HG03342 (cell line): ENCODE measurements around the gene HSPD1.

Experiments
- ATAC-seq: cut with Tn5 transposase; IDR thresholded peaks from one replicate; pipeline ENCODE4 v1.9.1; 2021; ENCODE audit warnings: mild to moderate bottlenecking, moderate library complexity; ENCODE audit not compliant: unreplicated experiment

Gene HSPD1

DNA sequence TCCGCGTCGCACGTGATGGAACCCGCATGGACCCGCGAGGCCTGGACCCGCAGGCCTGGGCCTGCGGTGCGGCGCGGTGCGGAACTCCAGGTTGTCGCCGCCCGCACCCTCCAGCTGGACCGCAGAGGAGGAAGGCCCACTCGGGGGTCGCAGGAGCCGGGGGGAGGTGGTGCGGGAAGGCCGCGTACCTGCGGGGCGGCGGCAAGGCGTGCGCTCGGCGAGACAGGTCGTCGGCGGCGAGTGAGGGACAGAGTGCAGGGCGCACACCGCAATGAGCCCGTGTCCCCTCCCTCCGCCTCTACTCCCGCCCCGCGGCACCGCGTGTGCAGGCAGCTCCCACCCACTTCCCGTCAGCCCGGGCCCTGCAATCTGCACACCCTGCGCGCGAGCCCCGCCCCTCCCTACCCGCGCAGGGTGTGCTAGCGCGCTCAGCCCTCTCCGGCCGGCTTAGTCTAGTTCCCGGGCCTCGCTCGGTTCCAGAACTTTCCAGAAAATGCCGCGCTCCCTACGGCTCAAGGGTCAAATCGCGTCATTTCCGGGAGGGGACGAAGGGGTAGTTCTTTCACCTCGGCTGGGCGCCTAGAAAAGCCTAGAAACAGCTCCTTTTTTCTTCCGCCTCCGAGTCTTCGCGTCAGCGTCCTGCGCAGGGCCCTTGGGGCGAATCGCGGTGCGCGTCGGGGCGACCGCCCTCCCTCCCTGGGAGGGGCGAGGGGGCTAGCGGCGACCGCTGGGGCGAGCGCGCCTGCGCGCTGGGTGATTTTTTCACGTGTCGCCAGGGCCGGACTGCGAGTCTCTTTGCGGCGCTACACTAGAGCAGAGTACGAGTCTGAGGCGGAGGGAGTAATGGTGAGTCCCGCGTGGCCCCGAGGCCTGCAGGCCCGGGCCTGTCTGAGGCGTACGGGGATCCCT is at the start of gene HSPD1, which contains the start of gene HSPE1:
HSPD1 (minus strand) TSS at position 247 of the 909 bp plus-strand sequence. CDS start 992 bp downstream, outside the sequence.
HSPE1 (plus strand) TSS at position 786 of the 909 bp plus-strand sequence; CDS start at position 844, 58 bp downstream.
- ATAC-seq = peak; percentile 80

DNA sequence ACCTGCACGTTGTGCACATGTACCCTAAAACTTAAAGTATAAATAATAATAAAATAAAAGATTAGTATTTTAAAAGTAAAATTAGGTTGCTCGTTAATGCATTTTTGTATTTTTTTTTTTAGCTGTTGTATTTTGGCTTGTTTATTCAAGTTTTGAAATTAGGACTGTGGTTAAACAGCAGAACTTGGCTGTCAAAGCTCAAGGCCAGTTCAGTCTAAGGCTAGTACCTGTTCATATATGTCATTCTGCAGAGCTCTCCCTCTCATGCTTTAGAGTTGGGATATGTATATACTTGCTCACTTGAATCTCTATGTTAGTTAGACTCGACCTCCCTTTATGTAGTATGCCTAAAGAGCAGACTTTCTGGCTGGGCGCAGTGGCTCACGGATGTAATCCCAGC is 48.9 kb upstream of the HSPD1 start:
- ATAC-seq = no peak

DNA sequence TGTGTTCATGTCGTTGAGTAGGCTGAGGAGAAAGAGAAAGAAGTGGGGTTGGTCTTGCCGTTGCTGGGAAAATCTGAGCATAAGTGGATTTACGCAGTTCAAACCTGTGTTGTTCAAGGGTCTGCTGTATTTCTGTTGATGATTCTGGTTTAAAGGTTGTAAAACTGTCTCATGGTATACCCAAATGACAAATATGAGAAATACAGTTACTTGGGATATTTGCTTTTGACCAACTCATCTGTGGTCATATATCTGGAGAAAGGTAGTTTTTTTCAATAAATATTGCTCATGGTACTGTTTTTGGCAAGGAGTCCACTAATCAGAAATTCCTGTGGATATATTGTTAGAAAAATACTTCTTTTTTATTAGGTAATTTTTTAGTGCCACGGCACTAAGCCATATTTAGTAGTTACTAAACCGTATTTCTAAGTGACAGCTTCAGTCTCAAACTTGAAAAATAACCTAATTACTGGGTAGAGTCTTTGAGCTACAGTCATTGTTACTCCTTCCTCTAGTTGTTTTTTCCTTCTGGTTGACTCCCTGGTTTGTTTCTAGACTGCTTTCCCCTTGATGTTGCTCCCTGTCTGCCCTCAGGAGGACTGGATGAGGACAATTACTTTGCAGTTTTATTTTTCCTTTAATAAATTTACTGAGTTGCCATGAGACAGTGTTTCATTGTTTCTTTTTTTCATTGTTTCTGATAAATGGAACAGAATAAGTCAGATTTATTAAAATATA is 47.7 kb upstream of the HSPD1 start:
- no peak for ATAC-seq

DNA sequence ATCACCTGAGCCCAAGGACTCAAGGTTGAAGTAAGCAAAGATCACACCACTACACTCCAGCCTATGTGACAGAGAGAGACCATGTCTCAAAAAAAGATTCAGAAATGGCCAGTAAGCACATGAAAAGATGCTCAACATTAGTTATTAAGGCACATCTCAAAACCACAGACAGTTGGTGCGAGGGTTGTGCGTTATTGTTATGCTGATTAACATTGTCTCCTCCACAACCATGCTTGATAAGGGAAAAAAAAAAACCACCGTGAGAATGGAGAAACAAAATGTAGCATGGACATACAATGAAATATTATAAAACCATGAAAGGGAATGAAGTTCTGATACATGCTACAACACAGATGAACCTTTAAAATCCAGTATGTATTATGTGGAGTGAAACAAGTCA is 43.6 kb upstream of the HSPD1 start:
- ATAC-seq = no peak

DNA sequence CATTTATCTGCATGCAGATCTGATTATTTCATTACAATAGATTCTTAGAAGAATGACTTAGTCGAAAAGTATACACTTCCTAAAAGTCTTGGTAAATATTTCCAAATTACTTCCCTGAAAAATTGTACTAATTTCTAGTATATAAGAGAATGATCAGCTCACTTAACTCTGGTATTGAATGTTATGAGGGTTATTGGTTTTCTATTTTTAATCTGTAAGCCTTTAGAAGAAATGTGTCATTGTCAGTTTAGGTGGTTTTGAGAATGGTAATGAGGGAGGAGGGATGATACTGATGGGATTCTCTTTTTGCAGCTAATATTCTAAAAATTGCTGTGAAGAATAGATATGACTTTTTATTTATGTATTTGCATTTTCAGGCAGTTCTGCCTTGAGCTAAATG is 40.1 kb upstream of the HSPD1 start:
- no peak for ATAC-seq

DNA sequence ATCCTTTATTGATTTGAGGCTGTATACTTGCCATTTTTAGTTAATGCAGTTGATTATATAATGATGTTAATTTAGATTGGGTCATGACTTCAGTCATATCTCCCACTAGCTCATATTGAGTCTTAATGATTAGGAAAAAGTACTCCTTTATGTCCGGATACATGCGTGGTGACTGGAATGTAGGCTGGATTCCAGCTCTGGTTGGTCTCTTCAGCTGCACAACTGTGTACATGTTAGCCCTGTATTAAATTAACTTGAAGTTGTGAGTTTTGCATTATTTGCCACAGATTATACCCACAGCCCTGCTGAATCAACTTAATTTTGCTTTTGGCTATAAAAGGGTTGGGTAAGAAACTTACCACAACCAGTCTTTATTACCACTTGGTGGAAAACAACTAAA is 38.8 kb upstream of the HSPD1 start:
- ATAC-seq = no peak

DNA sequence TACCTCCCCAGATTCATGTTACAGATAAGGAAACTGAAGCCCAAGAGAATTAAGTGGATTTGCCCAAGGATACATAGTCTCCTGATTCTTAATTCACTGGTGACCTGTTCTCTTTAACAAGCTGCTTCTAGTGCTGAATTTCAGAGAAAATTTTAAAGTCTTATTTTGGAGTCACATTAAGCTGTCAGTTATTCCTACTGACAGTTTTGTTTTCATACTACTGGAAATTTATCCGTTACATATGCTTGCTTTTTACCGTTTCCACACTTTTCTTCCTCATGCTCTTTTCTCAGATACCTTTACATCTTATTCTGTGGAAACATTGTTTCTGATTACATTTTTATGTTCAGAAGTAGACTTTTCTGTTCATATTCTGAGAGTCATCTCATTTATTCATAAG is 17.5 kb upstream of the HSPD1 start:
- ATAC-seq = no peak

DNA sequence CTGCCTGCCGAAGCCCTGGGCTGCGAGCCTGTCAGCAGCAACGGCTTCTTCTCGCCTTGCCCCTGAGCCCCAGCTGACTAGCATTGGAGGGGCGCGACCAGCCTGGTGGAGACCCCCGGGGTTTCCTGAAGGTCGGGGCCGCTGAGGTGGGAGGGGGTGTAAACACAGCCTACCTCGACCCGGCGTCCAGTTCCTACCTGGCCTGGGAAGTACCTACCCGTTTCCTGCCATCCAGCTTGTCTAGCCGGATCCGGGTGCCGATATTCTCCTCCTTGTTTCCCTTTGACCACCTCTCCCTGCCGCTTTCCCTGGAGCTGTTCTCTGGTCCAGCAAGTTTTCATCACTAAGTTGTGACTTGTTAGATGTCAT is 16.7 kb upstream of the HSPD1 start:
- ATAC-seq = peak; percentile 6

DNA sequence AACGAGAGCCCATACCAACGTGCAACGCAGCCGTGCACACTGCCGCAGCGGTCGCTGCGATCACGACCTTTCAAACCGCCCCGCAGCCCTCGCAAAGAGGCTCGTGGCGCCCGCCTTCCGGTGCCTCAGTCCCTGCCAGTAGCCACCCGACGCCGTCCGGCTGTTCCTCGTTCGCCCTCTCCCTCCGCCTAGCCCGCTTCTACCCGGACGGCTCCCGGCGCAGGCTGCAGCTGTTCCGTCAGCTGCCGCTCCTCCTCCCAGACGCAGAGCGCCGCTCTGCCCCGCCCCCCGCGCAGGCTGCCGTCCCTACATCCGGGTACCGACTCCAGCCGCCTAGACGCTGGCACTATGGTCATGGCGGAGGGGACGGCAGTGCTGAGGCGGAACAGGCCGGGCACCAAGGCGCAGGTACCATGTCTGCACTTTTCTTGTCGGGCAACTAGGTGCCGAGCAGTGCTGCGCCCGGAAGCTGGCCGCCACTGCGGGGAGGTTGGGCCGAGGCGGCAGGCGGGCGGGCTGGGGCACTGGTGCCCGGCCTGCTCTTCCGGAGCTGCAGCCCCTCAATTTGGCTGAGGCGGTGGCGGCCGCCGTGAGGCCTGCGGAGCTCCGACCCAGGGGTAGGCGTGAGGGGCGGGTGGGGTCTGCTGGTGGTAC is 16.2 kb upstream of the HSPD1 start, which contains the start of gene MOB4:
MOB4 (plus strand) TSS at position 328 of the 654 bp plus-strand sequence; CDS start at position 349, 21 bp downstream.
- ATAC-seq = peak; percentile 94

DNA sequence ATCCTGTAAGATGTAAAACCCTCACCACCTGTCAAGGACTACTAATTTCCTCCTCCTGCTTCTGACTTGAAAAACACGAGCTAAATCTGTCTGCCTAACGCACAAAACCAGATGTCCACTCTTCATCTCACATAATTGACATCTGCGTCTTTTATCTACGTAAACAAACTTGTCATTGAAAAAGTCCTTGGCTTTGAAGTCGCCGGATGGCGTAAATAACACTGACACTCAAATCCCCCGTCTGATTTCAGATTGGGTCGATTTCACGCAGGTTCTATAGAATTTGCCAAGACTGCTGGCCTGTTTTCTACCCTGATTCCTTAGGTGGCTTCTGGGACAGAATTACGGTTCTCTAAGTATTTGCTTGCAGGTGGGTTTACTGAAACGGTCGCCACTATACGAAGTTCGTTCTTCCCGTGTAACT is 15.7 kb upstream of the HSPD1 start:
- no peak for ATAC-seq

DNA sequence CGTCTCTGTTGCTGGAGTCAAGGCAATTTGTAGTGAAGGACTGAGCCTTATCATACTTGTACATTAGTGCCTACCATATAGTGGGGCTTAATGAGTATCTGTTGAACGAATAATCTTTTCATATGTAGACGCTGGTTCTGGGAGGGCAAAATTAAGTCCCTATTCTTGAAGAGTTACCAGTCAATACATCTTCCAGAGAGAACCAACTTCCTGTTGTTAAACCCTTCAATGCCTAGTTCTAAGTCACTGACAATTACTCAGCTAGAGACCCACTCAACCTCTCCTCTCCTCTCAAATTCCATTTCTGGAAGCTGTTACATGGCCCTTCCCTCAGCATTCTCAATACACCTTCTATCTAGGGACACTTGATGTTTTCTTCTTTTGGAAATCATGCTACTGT is 15.1 kb upstream of the HSPD1 start:
- ATAC-seq = no peak

DNA sequence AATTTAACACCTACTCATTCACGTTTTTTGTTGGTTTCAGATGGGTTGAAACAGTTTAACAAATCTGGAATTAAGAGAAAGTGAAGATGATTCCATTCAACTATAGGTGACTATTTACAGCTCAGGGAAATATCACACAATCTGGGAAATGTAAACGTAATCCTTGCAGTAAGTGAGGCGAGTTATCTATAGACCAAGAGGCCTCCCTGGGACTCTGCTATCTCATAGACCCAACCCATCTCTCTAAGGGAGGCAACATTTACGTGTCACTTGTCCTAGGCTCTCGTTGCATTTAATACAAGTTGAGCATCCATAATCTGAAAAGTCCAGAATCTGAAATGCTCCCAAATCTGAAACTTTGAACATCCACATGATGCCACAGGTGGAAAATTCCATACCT is 14.3 kb upstream of the HSPD1 start:
- ATAC-seq = no peak

DNA sequence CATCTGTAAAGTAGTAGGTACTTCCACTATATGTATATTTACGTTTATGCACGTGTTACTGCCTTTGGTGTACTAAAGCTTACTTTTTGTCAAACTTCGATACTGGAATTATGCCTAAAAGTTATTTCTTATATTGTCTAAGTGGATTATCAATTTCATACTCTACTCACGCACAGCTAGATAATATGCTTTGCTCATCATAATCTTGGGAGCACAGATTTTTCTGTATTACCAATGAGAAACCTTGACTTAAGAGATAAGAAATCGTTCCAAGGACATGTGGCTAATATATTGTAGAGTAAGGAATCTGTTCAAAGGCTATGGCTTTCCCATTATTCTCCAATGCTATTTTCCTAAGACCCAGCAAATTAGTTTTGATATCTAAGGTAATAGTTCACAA is 7.0 kb upstream of the HSPD1 start:
- ATAC-seq = no peak

DNA sequence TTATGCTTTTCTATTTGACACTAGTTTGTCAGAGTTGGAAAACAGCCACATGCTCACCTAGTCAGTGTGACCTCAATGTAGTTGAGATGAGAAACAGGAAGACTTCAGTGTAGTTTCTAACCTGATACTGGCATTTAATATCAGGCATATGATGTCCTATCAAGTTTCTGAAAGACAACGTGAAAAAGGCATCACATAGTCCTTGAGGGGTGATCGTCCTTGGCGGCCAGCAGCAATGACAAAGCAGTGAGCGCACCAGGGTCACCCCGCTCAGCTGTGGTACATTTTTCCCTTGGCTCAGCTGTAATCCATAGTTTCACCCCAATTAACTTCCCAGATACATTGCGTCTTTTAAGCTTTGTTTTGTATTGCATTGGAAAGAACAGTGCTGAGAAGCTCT is 4.9 kb upstream of the HSPD1 start:
- ATAC-seq = no peak

DNA sequence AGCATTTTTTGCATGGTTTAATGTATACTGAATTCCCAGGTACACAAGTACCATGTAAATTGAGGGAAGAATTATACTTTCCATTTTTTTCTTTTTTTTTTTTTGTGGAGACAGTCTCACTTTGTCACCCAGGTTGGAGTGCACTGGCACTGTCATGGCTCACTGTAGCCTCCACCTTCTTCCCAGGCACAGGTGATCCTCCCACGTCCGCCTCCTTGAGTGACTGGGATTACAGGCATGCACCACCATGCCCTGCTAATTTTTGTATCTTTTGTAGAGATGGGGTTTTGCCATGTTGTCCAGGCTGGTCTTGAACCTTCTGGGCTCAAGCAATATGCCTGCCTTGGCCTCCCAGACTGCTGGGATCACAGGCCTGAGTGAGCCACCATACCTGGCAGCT is 4.4 kb upstream of the HSPD1 start:
- no peak for ATAC-seq

DNA sequence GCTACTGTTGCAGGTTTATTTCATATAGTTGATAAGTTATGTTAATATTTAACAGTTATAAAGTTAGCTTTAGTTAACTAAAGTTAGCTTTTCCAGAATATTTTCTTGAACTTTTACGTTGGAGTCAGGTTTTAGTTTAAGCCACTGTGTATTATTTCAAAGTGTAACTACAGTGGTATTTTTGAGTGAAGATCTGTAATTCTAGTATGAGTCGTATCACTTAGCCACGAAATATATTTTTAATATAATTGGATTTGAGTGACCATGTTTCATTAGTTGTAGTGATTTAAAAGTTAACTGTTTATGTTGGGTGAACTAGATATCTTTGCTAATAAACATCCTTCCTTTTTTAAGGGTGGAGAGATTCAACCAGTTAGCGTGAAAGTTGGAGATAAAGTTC is 3.0 kb upstream of the HSPD1 start:
- no peak for ATAC-seq

DNA sequence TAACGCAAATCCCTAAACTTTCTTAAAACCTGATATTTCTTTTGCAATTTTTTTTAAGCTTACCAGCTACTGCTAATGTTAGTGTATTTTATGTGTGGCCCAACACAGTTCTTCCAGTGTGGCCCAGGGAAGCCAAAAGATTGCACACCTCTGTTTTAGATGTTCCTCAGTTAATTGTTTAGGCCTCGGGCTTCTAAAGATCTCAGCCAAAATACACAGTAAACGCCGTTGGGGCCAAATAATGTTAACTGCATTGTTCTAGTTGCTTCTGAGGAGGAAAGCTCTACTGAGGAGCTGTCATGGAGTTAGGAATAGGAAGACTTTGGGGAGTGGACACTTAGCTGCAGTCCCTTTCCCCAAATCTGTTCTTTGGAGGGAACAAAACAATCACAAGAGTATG is 2.6 kb upstream of the HSPD1 start:
- no peak for ATAC-seq

DNA sequence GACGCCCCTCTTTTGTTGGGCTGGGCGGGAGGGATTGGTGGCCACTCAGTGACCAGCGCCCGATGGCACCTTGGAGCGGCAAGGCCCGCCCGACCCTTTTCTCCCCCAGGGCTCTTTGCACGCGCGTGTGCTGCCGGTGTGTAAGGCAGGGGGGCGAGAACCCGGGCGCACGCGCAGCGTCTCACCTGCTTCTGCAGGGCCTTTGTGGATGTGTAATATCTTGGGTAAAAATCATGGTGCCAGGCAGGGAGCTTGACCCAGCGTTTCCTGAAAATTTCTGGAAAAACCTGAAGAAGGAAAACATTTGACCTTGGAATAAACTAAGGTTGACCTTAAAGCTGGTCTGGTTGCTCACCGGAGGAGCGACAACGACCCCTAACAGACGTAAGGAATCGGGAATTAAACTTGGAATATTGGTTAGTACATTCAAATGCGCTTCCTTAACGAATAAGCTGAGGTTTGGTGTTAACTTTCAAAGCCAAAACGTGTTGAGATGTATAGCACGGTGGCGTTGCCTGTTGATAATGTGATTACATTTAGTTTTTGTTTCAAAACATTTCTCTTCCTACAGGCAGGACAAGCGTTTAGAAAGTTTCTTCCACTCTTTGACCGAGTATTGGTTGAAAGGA is 977 bp upstream of the HSPD1 start:
- no peak for ATAC-seq

DNA sequence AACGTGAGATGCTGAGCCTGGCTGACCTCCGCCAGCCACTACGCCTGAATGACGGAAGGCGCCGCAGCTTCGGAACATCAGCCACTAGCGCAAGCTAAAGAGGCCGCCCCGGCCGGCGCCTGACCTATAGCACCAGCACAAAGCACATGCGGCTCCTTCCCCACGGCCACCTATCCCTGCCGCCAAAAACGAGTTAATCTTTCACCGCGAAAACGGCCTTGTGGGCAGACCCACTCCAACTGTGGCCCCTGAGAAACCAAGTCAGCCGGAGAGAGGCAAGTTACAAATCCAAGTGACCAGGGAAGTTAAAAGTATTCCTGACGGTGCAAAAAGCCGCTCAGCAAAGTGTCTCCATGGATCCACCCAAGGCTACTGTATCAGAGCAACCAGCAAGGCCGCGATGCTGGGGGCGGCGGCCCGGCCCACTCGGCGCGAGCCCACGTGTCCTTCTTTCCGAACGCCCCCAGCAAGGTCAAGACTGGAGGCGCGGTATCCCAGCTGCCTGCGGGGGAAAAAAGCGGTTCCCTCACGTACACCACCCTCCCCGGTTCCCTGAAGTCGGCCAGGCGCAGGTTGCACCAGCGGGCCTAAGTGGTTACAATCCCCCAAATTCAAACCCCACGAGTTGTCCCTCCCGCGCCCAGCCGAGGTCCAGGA is 575 bp downstream of the HSPD1 start:
- peak; percentile 28 for ATAC-seq

DNA sequence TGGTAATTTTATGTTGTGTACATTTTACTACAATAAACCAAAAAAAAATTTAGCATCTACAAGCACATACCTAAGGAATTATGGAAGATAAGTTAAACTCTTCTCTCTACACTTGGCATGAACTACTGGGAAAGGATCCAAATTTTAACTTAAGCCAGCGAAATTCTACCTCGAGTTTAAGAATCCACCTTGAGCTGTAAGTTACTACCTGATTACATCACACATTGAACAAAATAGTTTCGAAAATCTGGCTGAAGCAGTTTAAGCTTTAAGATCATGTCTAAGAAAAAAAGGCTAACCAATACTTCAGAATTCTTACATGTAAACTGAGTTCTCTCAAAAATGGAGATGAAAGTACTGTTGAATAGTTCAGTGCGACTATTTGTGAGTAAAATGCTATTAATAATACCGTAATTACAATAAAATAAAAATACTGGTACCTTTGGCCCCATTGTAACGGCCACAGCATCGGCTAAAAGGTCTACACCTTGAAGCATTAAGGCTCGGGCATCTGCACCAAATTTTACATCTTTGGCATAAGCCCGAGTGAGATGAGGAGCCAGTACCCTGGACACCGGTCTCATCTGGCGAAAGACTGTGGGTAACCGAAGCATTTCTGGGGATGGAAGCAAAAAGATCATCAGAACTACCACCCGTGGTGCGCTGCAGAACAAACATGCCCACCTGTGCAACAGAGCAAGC is 1.3 kb downstream of the HSPD1 start:
- no peak for ATAC-seq
